Body of pancreas (tissue), 4 donors: ENCODE measurements around the gene TTC28. TPM values are rescaled to one million over a fixed set of nuclear protein-coding genes. Genes with fewer than 3 reads are reported as not detected.

Experiments
- ATAC-seq: fragments of 150-250 bp; one replicate; pipeline ENCODE4 v1.9.1; 2016
- DNase-seq, 4 donors: peaks; one replicate each; pipeline ENCODE4 v3.0.0-alpha.2; 2019
- H3K27ac ChIP-seq, 4 donors: fragments of 200-600 bp; sonication (generic); 1 replicate in 3 of 4; 2 replicates in 1 of 4; pipeline versions ENCODE4 v1.5.1 to v1.6.1; 2016 to 2019; ENCODE audit warnings: mild to moderate bottlenecking in 1 of 4, mixed read lengths in 1 of 4, moderate library complexity in 1 of 4
- H3K27me3 ChIP-seq, 2 donors: fragments of 200-600 bp; sonication (generic); one replicate each; pipeline ENCODE4 v1.6.0; 2016; ENCODE audit warnings: mild to moderate bottlenecking in 1 of 2
- H3K36me3 ChIP-seq, 2 donors: fragments of 200-600 bp; sonication (generic); replicated peaks in 1 of 2; 2 replicates each; pipeline ENCODE4 v1.5.1; 2016; ENCODE audit warnings: low read depth in 2 of 2; ENCODE audit not compliant: insufficient read depth in 1 of 2
- H3K4me1 ChIP-seq: fragments of 200-600 bp; sonication (generic); one replicate; pipeline ENCODE4 v1.6.0; 2016
- H3K4me3 ChIP-seq, 2 donors: fragments of 200-600 bp; sonication (generic); 1 replicate in 1 of 2; 2 replicates in 1 of 2; pipeline ENCODE4 v1.5.1; 2016 to 2019
- H3K9me3 ChIP-seq, 3 donors: fragments of 200-600 bp; sonication (generic); 1 replicate in 2 of 3; 2 replicates in 1 of 3; pipeline ENCODE4 v1.5.1; 2016
- POLR2A ChIP-seq, 3 donors: fragments of 450-650 bp; IDR thresholded peaks; one replicate each; pipeline ENCODE4 v1.6.1; 2016; ENCODE audit warnings: antibody characterized with exemption in 3 of 3, mild to moderate bottlenecking in 2 of 3
- WGBS, 2 donors: methylation state at CpG; one replicate each; pipeline ENCODE4 v1.1.5; 2017; 5-methylcytosine and 5-hydroxymethylcytosine counted together
- intact Hi-C: fragments of 100-400 bp; cut with DNase I; formaldehyde crosslinking; loops from one replicate; pipeline ENCODE4 v1.15.1; 2023
- total RNA-seq, 2 donors: library from RNA; depleted of rRNA; stranded (reverse); fragments of >200 nt; gene quantifications; one replicate each; pipeline ENCODE4 v1.1.0, GENCODE V29; 2016
- TF ChIP-seq, protein P1 (sequence below), 7 experiments: fragments of 450-650 bp in 4 of 7; fragments of 200-600 bp in 3 of 7; sonication (generic) in 3 of 7; IDR thresholded peaks; one replicate each; pipeline ENCODE4 v1.5.1; 2016 to 2019; ENCODE audit warnings: antibody characterized with exemption in 7 of 7

The TTC28 gene
- total RNA-seq, 2 donors from 2014 or later = 21.0 to 87.3 TPM

DNA sequence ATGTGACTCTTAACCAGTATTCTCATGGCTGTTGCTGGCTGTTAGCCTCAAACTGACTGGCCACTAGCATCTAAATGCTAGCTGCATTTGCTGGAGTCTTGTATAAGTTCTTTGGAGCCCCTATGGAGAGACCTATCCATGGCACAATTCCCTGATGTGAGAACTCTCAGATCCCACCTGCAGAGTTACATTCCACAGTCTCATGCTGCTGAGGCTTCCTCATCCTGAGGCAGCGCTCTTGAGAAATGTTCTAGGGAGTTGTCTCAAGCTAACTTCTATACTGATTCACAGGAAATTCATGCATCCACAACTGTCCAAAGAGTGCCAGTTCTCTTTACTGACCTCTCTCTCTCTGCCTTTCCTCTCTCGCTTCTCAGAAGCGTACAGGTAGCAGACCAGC, 542.6 kb downstream of the TTC28 start:
- no peak overlapping the region for H3K4me3 ChIP-seq
- WGBS, 2 donors = 96 to 99% methylated on average over 3 of the region's 3 CpGs
- intact Hi-C loops = no loop called here
- H3K27me3 ChIP-seq = no peaks in the 10 kb centered on the region
- no peak overlapping the region for H3K27ac ChIP-seq
- DNase-seq = no peak
- ATAC-seq = no peak
- no peak for TF ChIP-seq POLR2A (IDR thresholded peaks at IDR 0.05)
- TF ChIP-seq, protein P1, sequence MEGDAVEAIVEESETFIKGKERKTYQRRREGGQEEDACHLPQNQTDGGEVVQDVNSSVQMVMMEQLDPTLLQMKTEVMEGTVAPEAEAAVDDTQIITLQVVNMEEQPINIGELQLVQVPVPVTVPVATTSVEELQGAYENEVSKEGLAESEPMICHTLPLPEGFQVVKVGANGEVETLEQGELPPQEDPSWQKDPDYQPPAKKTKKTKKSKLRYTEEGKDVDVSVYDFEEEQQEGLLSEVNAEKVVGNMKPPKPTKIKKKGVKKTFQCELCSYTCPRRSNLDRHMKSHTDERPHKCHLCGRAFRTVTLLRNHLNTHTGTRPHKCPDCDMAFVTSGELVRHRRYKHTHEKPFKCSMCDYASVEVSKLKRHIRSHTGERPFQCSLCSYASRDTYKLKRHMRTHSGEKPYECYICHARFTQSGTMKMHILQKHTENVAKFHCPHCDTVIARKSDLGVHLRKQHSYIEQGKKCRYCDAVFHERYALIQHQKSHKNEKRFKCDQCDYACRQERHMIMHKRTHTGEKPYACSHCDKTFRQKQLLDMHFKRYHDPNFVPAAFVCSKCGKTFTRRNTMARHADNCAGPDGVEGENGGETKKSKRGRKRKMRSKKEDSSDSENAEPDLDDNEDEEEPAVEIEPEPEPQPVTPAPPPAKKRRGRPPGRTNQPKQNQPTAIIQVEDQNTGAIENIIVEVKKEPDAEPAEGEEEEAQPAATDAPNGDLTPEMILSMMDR (IDR thresholded peaks at IDR 0.05) = no peak
- no peaks in the 10 kb centered on the region for H3K36me3 ChIP-seq
- no peaks in the 10 kb centered on the region for H3K4me1 ChIP-seq
- H3K9me3 ChIP-seq = peaks cover 0 to 9% (median 0%) of the 10 kb centered on the region in 3 donors

DNA sequence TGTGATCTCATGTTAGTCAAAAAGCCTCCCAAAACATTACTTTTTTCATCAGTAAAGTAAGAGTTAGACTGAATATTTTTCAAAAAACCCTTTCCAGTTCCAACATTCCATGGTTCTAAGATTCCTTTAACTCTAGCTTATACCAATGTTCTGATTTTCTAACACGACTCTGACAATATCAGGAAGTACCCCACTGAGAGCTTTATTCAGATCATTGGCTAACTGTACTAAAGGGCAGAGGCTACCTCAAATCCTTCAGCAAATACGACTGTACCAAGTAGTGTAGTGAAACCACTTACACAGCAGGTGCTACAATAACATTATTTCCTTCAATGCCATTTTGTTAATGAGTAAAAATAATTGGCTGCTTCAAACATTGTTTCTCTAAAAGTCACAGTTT, 547.2 kb downstream of the TTC28 start:
- H3K27me3 ChIP-seq = no peaks in the 10 kb centered on the region
- ATAC-seq (no peak), DNase-seq (no peak)
- H3K4me1 ChIP-seq = no peaks in the 10 kb centered on the region
- intact Hi-C loops = no loop called here
- peaks cover 0 to 5% (median 0%) of the 10 kb centered on the region in 3 donors for H3K9me3 ChIP-seq
- no peaks in the 10 kb centered on the region for H3K36me3 ChIP-seq
- 84 to 95% methylated on average over 2 of the region's 2 CpGs for WGBS, 2 donors
- no peak overlapping the region for H3K4me3 ChIP-seq
- H3K27ac ChIP-seq = no peak overlapping the region
- TF ChIP-seq, protein P1 (IDR thresholded peaks at IDR 0.05) = no peak
- TF ChIP-seq POLR2A (IDR thresholded peaks at IDR 0.05) = no peak

DNA sequence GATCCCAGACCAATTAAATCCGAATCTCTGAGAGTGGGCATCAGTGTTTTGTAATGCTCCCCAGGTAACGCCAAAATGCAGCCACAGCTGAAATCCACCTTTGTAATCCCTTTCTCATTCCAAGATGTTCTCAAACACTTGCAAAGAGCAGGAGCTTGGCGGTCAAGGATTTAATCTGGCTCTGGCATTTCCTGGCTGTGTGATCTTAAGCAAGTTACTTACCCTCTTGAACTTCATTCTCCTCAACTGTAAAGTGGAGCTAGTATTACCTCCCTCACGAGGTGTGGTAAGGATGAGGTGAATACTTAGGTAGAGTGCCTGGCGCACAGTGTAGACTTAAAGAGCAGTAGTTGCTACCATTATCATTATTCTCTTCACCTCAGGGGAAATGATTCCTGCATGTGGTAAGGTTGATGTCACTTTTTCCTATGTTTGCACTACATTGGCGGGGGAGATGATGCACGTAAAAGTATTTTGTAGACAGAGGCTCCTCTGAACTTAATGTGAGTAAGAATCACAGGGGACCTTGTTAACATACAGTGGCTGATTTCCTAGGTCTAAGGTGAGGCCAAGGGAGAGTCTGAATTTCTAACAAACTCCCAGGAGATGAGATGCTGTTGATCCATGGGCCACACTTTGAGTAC, 550.2 kb downstream of the TTC28 start:
- DNase-seq (no peak), ATAC-seq (no peak)
- Histone ChIP-seq H3K27me3 (no peaks in the 10 kb centered on the region), H3K4me1 (no peaks in the 10 kb centered on the region), H3K27ac (no peak overlapping the region), H3K36me3 (no peaks in the 10 kb centered on the region), H3K4me3 (no peak overlapping the region), H3K9me3 (no peaks in the 10 kb centered on the region)
- intact Hi-C loops = no loop called here
- TF ChIP-seq, protein P1 (IDR thresholded peaks at IDR 0.05) = no peak
- no peak for TF ChIP-seq POLR2A (IDR thresholded peaks at IDR 0.05)
- WGBS, 2 donors = 89 to 93% methylated on average over 7 of the region's 7 CpGs

DNA sequence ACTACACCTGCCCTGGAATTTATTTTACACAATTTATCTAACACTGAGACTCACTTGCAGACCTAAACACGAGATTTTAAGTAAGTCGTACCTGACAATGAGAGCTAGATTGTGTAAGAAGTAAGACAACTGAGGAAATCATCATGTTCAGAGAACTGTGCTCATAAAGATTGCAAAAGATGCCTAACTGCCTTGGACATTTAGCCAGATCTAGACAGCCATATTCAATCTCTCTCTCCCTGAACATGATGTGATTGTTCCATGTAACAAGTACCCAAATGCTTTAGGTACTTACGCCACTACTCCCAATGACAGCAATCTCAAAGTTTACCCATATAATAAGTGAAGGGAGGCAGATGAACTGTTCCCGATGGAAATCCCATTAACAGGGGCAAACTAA, 550.8 kb downstream of the TTC28 start:
- TF ChIP-seq, protein P1 (IDR thresholded peaks at IDR 0.05) = no peak
- TF ChIP-seq POLR2A (IDR thresholded peaks at IDR 0.05) = no peak
- H3K9me3 ChIP-seq = no peaks in the 10 kb centered on the region

DNA sequence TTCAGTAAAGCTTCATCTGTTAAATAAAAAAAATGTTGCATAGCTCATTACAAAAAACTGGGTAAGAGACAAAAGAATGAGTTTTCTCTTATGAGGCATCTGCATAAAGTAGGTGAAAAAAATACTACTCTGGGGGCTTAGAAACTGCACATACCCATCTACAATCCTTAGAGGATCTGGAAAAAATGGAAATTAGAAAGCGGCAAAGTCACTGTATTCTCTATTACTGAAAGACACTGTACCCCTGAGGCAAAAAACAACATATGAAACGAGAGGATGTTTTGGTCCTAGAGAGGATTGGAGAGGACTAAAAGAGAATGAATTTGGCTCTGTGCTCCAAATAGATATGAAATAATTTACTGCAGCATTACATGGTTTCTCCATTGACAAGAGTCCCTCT, 553.8 kb downstream of the TTC28 start:
- Histone ChIP-seq H3K36me3 (no peaks in the 10 kb centered on the region), H3K27ac (no peak overlapping the region), H3K4me1 (no peaks in the 10 kb centered on the region), H3K4me3 (no peak overlapping the region), H3K9me3 (no peaks in the 10 kb centered on the region), H3K27me3 (no peaks in the 10 kb centered on the region)
- no peak for ATAC-seq
- DNase-seq = no peak
- TF ChIP-seq, protein P1 (IDR thresholded peaks at IDR 0.05) = no peak
- TF ChIP-seq POLR2A (IDR thresholded peaks at IDR 0.05) = no peak
- 92 to 96% methylated on average over 2 of the region's 2 CpGs for WGBS, 2 donors
- intact Hi-C loops = no loop called here

More for the DNA sequence above, 550.8 kb downstream of the TTC28 start:
- H3K4me1 ChIP-seq = no peaks in the 10 kb centered on the region
- no peak overlapping the region for H3K4me3 ChIP-seq
- no peaks in the 10 kb centered on the region for H3K27me3 ChIP-seq
- ATAC-seq = no peak
- no peak overlapping the region for H3K27ac ChIP-seq
- 90 to 92% methylated on average over 4 of the region's 4 CpGs for WGBS, 2 donors
- DNase-seq = no peak
- H3K36me3 ChIP-seq = no peaks in the 10 kb centered on the region
- intact Hi-C loops = no loop called here
